Brain microvascular endothelial cell (primary cell): ENCODE measurements around the gene EEIG2.

Source experiments
- DNase-seq: peaks from one replicate; pipeline ENCODE4 v3.0.0-alpha.2; 2020
- H3K27ac ChIP-seq: fragments of 250-450 bp; sonication (Bioruptor Pico); 2 replicates; pipeline ENCODE4 v1.5.1; 2020; ENCODE audit warnings: mild to moderate bottlenecking, moderate library complexity
- H3K27me3 ChIP-seq: fragments of 250-450 bp; sonication (Bioruptor Pico); replicated peaks from 2 replicates; pipeline ENCODE4 v1.5.1; 2020; ENCODE audit warnings: mild to moderate bottlenecking
- H3K36me3 ChIP-seq: fragments of 250-450 bp; sonication (Bioruptor Pico); replicated peaks from 2 replicates; pipeline ENCODE4 v1.5.1; 2020; ENCODE audit warnings: mild to moderate bottlenecking
- H3K4me3 ChIP-seq: 2 replicates; pipeline ENCODE4 v1.5.1; 2011; ENCODE audit warnings: low read depth, mild to moderate bottlenecking, control low read depth, low read length, moderate library complexity
- in situ Hi-C: cut with HindIII; loops from 2 replicates; pipeline ENCODE4 v1.10.0; 2017; ENCODE audit warnings: low sequenced_read_pairs, low pct_ligation_motif_present
- TF ChIP-seq, protein P1 (sequence below): IDR thresholded peaks from 2 replicates; pipeline ENCODE4 v1.5.1; 2011; ENCODE audit warnings: low read depth, mild to moderate bottlenecking, moderate library complexity, low read length, control low read depth, inconsistent platforms; ENCODE audit errors: missing control alignments

EEIG2 gene

DNA sequence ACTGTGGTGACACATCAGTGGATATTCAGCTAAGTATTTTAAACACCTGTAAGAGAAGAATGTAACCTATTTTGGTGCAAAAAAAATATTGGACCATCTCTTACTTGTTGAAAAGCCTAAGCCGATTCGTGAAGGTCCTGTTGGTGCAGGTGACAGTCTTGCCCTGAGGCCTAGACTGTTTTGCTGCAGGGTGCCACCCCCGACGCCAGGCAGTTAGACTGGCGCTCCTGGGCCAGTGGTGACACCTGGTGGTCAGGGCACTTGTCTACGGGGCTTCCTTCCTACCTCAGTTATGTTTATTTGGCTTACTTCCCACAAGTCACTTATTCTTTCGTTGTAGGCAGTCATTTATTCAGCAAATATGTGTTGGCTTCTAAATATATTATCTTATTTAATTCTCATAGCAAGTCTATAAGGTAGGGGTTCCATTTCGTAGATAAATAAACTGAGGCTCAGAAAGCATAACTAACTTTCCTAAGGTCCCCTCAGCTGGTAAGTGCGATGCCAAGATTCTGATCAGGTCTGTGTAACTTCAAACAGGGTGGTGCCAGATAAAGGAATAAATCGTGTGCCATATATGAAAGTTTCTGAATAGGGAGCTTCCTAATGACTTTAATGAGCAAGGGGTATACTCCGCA, 1.9 kb downstream of the EEIG2 start:
- in situ Hi-C loops, result no loop called here
- no peak overlapping the region for H3K4me3 ChIP-seq

DNA sequence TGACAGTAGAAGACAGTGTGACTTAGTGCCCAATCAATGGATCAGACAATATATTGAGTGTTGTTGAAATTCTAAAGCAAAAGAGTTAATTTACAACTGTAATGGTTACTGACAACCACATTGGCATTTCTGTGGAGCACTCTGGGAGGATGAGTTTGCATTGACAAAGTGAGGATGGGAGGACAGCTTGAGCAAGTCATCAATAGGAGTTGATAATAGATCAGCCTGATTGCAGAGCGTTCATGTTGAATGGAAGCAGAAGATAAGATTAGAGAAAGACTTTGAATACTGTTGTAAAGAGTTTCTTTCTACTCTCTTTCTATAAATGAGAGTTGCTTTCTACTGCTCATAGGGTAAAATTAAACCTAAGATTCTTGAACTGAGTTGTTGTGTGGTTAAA, 3.9 kb downstream of the EEIG2 start:
- Histone ChIP-seq H3K4me3 (no peak overlapping the region), H3K36me3 (no peaks in the 10 kb centered on the region), H3K27me3 (no peaks in the 10 kb centered on the region), H3K27ac (no peak overlapping the region)
- in situ Hi-C loops, result no loop called here
- no peak for DNase-seq
- TF ChIP-seq, protein P1, sequence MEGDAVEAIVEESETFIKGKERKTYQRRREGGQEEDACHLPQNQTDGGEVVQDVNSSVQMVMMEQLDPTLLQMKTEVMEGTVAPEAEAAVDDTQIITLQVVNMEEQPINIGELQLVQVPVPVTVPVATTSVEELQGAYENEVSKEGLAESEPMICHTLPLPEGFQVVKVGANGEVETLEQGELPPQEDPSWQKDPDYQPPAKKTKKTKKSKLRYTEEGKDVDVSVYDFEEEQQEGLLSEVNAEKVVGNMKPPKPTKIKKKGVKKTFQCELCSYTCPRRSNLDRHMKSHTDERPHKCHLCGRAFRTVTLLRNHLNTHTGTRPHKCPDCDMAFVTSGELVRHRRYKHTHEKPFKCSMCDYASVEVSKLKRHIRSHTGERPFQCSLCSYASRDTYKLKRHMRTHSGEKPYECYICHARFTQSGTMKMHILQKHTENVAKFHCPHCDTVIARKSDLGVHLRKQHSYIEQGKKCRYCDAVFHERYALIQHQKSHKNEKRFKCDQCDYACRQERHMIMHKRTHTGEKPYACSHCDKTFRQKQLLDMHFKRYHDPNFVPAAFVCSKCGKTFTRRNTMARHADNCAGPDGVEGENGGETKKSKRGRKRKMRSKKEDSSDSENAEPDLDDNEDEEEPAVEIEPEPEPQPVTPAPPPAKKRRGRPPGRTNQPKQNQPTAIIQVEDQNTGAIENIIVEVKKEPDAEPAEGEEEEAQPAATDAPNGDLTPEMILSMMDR, result no peak

More for the DNA sequence above, 1.9 kb downstream of the EEIG2 start:
- TF ChIP-seq, protein P1, result peak; percentile 65
- Histone ChIP-seq H3K36me3 (no peaks in the 10 kb centered on the region), H3K27ac (no peak overlapping the region), H3K27me3 (no peaks in the 10 kb centered on the region)
- DNase-seq, result no peak

DNA sequence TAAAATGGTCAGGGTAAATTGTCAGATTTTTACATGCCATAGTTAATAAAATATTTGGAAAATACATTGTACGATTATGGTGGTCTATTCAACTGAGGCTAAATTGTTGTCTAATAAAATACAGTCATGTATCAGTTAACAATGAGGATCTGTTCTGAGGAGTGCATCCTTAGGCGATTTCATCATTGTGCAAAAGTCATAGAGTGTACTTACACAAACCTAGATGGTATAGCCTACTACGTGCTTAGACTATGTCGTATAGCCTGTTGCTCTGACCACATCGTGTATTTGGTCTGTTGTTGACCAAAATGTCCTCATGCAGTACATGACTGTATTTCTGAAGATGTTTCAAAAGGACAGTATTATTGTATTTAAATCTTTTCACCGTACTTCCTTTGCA, 5.2 kb downstream of the EEIG2 start:
- TF ChIP-seq, protein P1, result no peak
- H3K27me3 ChIP-seq, result no peaks in the 10 kb centered on the region
- no peak overlapping the region for H3K27ac ChIP-seq
- H3K36me3 ChIP-seq, result no peaks in the 10 kb centered on the region
- no peak overlapping the region for H3K4me3 ChIP-seq
- in situ Hi-C loops, result no loop called here
- no peak for DNase-seq

DNA sequence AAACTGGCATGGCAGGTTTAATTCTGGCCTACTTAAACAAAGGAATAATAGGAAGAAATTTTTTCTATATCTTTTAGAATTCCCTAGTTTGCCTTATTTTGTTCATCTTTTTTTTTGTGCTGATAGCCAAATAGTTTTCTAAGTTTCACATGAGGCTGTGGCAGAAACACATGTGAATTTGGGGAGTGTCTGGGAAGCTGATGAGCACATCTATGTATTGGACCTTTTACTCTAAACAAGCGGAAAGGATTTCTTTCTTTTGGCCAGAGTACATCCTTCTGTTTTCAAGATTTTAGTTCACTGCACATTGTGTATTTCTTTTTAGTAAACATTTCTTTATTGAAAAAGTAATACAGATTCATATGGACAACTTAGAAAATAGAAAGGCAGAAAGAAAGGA, 5.6 kb downstream of the EEIG2 start:
- DNase-seq, result no peak
- H3K4me3 ChIP-seq, result no peak overlapping the region
- in situ Hi-C loops, result no loop called here
- no peaks in the 10 kb centered on the region for H3K36me3 ChIP-seq
- no peaks in the 10 kb centered on the region for H3K27me3 ChIP-seq
- TF ChIP-seq, protein P1, result no peak
- H3K27ac ChIP-seq, result no peak overlapping the region

DNA sequence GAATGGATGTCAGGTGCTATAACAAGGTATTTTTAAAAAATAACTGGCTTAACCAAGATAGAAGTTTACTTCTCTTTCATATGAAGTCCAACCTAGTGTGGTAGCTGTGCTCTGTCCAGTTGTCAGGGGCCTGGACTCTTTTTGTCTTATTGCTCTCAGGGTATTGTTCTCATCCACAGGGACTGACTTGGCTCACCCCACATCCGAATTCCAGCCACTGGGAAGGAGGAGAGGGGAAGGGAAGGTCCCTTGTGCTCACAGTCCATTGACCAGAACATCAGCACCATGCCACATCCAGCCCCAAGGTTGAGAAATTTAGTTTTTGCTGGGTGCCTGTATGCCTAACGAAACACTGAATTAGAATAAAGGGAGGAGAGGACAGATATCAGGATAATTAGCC, 8.7 kb downstream of the EEIG2 start:
- in situ Hi-C loops, result no loop called here
- H3K4me3 ChIP-seq, result no peak overlapping the region
- H3K27ac ChIP-seq, result no peak overlapping the region
- no peak for DNase-seq
- H3K27me3 ChIP-seq, result no peaks in the 10 kb centered on the region
- no peaks in the 10 kb centered on the region for H3K36me3 ChIP-seq
- TF ChIP-seq, protein P1, result no peak

DNA sequence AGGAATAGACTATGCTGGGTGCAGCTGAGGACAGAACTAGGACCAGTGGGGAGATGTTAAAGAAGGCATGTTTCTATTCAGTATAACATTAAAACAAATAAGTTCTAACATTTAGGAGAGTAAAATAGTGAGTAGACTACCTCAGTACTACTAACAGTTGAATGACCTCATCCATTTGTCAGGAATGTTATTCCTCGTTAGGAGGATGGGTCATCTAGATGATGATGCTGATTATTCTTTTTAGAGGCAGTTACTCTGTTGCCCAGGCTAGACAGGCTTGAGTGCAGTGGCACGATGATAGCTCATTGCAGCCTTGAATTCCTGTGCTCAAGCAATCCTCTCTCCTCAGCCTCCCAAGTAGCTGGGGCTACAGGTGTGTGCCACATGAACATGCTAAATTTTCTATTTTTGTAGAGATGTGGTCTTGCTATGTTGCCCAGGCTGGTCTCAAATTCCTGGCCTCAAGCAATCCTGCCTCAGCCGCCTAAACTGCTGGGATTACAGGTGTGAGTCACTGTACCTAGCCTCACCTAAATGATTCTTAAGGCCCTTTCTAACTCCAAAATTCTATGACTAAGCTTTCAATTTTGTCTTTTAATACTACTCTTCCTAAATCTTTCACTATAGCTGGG, 9.3 kb downstream of the EEIG2 start:
- in situ Hi-C loops, result no loop called here
- DNase-seq, result no peak
- Histone ChIP-seq H3K36me3 (no peaks in the 10 kb centered on the region), H3K27ac (no peak overlapping the region), H3K27me3 (no peaks in the 10 kb centered on the region), H3K4me3 (no peak overlapping the region)
- TF ChIP-seq, protein P1, result no peak
